HEK293 (cell line): ENCODE measurements around the gene CRYGN.

ENCODE experiments used
- CTCF ChIA-PET: fragments of 350-600 bp; formaldehyde crosslinking; extraction: SDS; loops from one replicate; lab custom pipeline; 2021; ENCODE audit warnings: antibody characterized with exemption; lab: Yijun Ruan, JAX
- POLR2A ChIA-PET: fragments of 300-600 bp; formaldehyde crosslinking; extraction: SDS; loops from one replicate; lab custom pipeline; 2020; ENCODE audit warnings: antibody characterized with exemption, inconsistent platforms; lab: Yijun Ruan, JAX
- H3K27ac ChIP-seq: fragments of 200-500 bp; sonication (Bioruptor generic); 2 replicates; pipeline ENCODE4 v1.5.1; 2014; ENCODE audit warnings: low read depth, low read length, control low read depth, inconsistent platforms; ENCODE audit errors: extremely low read depth
- H3K36me3 ChIP-seq, 2 experiments: fragments of 200-500 bp in 1 of 2; sonication (Bioruptor generic) in 1 of 2; 1 replicate in 1 of 2; 2 replicates in 1 of 2; pipeline ENCODE4 v1.5.1; 2014 to 2017; ENCODE audit warnings: inconsistent platforms in 2 of 2, low read length in 2 of 2; ENCODE audit not compliant: control insufficient read depth in 2 of 2, insufficient read depth in 1 of 2
- H3K4me1 ChIP-seq: fragments of 200-500 bp; sonication (Bioruptor generic); 2 replicates; pipeline ENCODE4 v1.5.1; 2014; ENCODE audit warnings: mild to moderate bottlenecking, low read length, inconsistent platforms; ENCODE audit not compliant: control insufficient read depth, insufficient read depth
- H3K4me3 ChIP-seq: 2 replicates; pipeline ENCODE4 v1.5.1; 2011; ENCODE audit warnings: low read depth, mild to moderate bottlenecking, control low read depth, low read length, moderate library complexity
- H3K9me3 ChIP-seq: fragments of 200-500 bp; sonication (Bioruptor generic); 2 replicates; pipeline ENCODE4 v1.5.1; 2014; ENCODE audit warnings: low read depth, low read length, inconsistent platforms; ENCODE audit not compliant: control insufficient read depth, insufficient read depth
- GLIS1 ChIP-seq: fragments of 450-650 bp; formaldehyde crosslinking; IDR thresholded peaks from 2 replicates; pipeline ENCODE4 v1.5.1; 2016; ENCODE audit warnings: missing biosample characterization, missing genetic modification characterization
- KLF9 ChIP-seq: fragments of 450-650 bp; formaldehyde crosslinking; IDR thresholded peaks from 2 replicates; pipeline ENCODE4 v1.5.1; 2016; ENCODE audit warnings: missing biosample characterization, missing genetic modification characterization, low read depth
- MYNN ChIP-seq: fragments of 450-650 bp; formaldehyde crosslinking; IDR thresholded peaks from 2 replicates; pipeline ENCODE4 v1.5.1; 2016; ENCODE audit warnings: missing biosample characterization, missing genetic modification characterization, borderline replicate concordance
- OSR2 ChIP-seq: fragments of 450-650 bp; formaldehyde crosslinking; IDR thresholded peaks from 2 replicates; pipeline ENCODE4 v1.5.1; 2016; ENCODE audit warnings: missing biosample characterization, missing genetic modification characterization
- PRDM10 ChIP-seq: fragments of 450-650 bp; formaldehyde crosslinking; IDR thresholded peaks from 2 replicates; pipeline ENCODE4 v1.5.1; 2016; ENCODE audit warnings: missing biosample characterization, missing genetic modification characterization
- SP2 ChIP-seq: fragments of 450-650 bp; formaldehyde crosslinking; IDR thresholded peaks from 2 replicates; pipeline ENCODE4 v1.5.1; 2016; ENCODE audit warnings: missing biosample characterization, missing genetic modification characterization
- ZBTB44 ChIP-seq: fragments of 450-650 bp; IDR thresholded peaks from 2 replicates; pipeline ENCODE4 v1.5.1; 2018; ENCODE audit warnings: missing biosample characterization, mild to moderate bottlenecking, missing genetic modification characterization
- ZBTB48 ChIP-seq: fragments of 450-650 bp; formaldehyde crosslinking; IDR thresholded peaks from 2 replicates; pipeline ENCODE4 v1.5.1; 2016; ENCODE audit warnings: missing biosample characterization, missing genetic modification characterization
- ZBTB6 ChIP-seq: fragments of 450-650 bp; formaldehyde crosslinking; IDR thresholded peaks from 2 replicates; pipeline ENCODE4 v1.5.1; 2017; ENCODE audit warnings: missing biosample characterization, missing genetic modification characterization
- ZFP41 ChIP-seq: fragments of 450-650 bp; formaldehyde crosslinking; IDR thresholded peaks from 2 replicates; pipeline ENCODE4 v1.5.1; 2016; ENCODE audit warnings: missing biosample characterization, missing genetic modification characterization, borderline replicate concordance
- ZIC2 ChIP-seq: fragments of 450-650 bp; formaldehyde crosslinking; IDR thresholded peaks from 2 replicates; pipeline ENCODE4 v1.5.1; 2016; ENCODE audit warnings: missing biosample characterization, missing genetic modification characterization
- ZNF140 ChIP-seq: fragments of 450-650 bp; formaldehyde crosslinking; IDR thresholded peaks from 2 replicates; pipeline ENCODE4 v1.5.1; 2016; ENCODE audit warnings: missing biosample characterization, missing genetic modification characterization
- ZNF2 ChIP-seq: fragments of 450-650 bp; formaldehyde crosslinking; IDR thresholded peaks from 2 replicates; pipeline ENCODE4 v1.5.1; 2016; ENCODE audit warnings: missing biosample characterization, missing genetic modification characterization
- ZNF292 ChIP-seq: fragments of 450-650 bp; formaldehyde crosslinking; IDR thresholded peaks from 2 replicates; pipeline ENCODE4 v1.5.1; 2016; ENCODE audit warnings: low read depth, missing biosample characterization, missing genetic modification characterization, borderline replicate concordance
- ZNF335 ChIP-seq: fragments of 450-650 bp; formaldehyde crosslinking; conservative IDR thresholded peaks from 2 replicates; pipeline ENCODE4 v1.5.1; 2016; ENCODE audit warnings: missing biosample characterization, missing genetic modification characterization
- ZNF416 ChIP-seq: fragments of 450-650 bp; formaldehyde crosslinking; IDR thresholded peaks from 2 replicates; pipeline ENCODE4 v1.5.1; 2016; ENCODE audit warnings: missing biosample characterization, missing genetic modification characterization
- ZNF423 ChIP-seq: fragments of 450-650 bp; formaldehyde crosslinking; IDR thresholded peaks from 2 replicates; pipeline ENCODE4 v1.5.1; 2016; ENCODE audit warnings: missing biosample characterization, missing genetic modification characterization
- ZNF48 ChIP-seq: fragments of 450-650 bp; formaldehyde crosslinking; IDR thresholded peaks from 2 replicates; pipeline ENCODE4 v1.5.1; 2016; ENCODE audit warnings: missing biosample characterization, missing genetic modification characterization
- ZNF514 ChIP-seq: fragments of 450-650 bp; formaldehyde crosslinking; IDR thresholded peaks from 2 replicates; pipeline ENCODE4 v1.5.1; 2016; ENCODE audit warnings: missing biosample characterization, missing genetic modification characterization
- ZNF558 ChIP-seq: fragments of 450-650 bp; formaldehyde crosslinking; IDR thresholded peaks from 2 replicates; pipeline ENCODE4 v1.5.1; 2016; ENCODE audit warnings: missing biosample characterization, missing genetic modification characterization
- ZNF585B ChIP-seq: fragments of 450-650 bp; formaldehyde crosslinking; IDR thresholded peaks from 2 replicates; pipeline ENCODE4 v1.5.1; 2016; ENCODE audit warnings: missing biosample characterization, missing genetic modification characterization
- ZNF600 ChIP-seq: fragments of 450-650 bp; formaldehyde crosslinking; IDR thresholded peaks from 2 replicates; pipeline ENCODE4 v1.5.1; 2016; ENCODE audit warnings: missing biosample characterization, missing genetic modification characterization
- ZNF629 ChIP-seq: fragments of 450-650 bp; formaldehyde crosslinking; IDR thresholded peaks from 2 replicates; pipeline ENCODE4 v1.5.1; 2017; ENCODE audit warnings: missing biosample characterization, missing genetic modification characterization
- ZNF639 ChIP-seq: fragments of 450-650 bp; formaldehyde crosslinking; IDR thresholded peaks from 2 replicates; pipeline ENCODE4 v1.5.1; 2016; ENCODE audit warnings: missing biosample characterization, missing genetic modification characterization
- ZNF660 ChIP-seq: fragments of 450-650 bp; IDR thresholded peaks from 2 replicates; pipeline ENCODE4 v1.5.1; 2018; ENCODE audit warnings: missing biosample characterization, mild to moderate bottlenecking, missing genetic modification characterization
- ZNF701 ChIP-seq: fragments of 450-650 bp; formaldehyde crosslinking; IDR thresholded peaks from 2 replicates; pipeline ENCODE4 v1.5.1; 2016; ENCODE audit warnings: missing biosample characterization, missing genetic modification characterization
- ZNF768 ChIP-seq: fragments of 450-650 bp; formaldehyde crosslinking; IDR thresholded peaks from 2 replicates; pipeline ENCODE4 v1.5.1; 2018; ENCODE audit warnings: missing biosample characterization, mild to moderate bottlenecking, missing genetic modification characterization
- ZNF777 ChIP-seq: fragments of 450-650 bp; formaldehyde crosslinking; IDR thresholded peaks from 2 replicates; pipeline ENCODE4 v1.5.1; 2017; ENCODE audit warnings: missing biosample characterization, missing genetic modification characterization, borderline replicate concordance
- ZNF792 ChIP-seq: fragments of 450-650 bp; formaldehyde crosslinking; IDR thresholded peaks from 2 replicates; pipeline ENCODE4 v1.5.1; 2016; ENCODE audit warnings: missing biosample characterization, missing genetic modification characterization
- ZSCAN4 ChIP-seq: fragments of 450-650 bp; formaldehyde crosslinking; IDR thresholded peaks from 2 replicates; pipeline ENCODE4 v1.5.1; 2017; ENCODE audit warnings: missing biosample characterization, missing genetic modification characterization

CRYGN gene

GRCh38 chr7:151429560-151430331, 10.2 kb downstream of the CRYGN start:
- ChIA-PET POLR2A (no interaction called here), CTCF (interaction anchor here (0.7 kb wide), 1 partner anchor 332 kb away, joined by 3 read pairs; no protein-coding TSS in a partner anchor)
- H3K4me1 ChIP-seq = peaks cover 24% of the 10 kb centered on the region
- no peak overlapping the region for H3K4me3 ChIP-seq
- H3K27ac ChIP-seq = no peak overlapping the region
- no peaks in the 10 kb centered on the region for H3K36me3 ChIP-seq
- H3K9me3 ChIP-seq = no peaks in the 10 kb centered on the region
- TF ChIP-seq ZFP41 (tag by site-specific recombination) (no peak), ZNF2 (tag by site-specific recombination) (no peak), ZBTB44 (tag by site-specific recombination) (0 out of 2 replicates have a peak, but pooled peaks have one; percentile 57), KLF9 (tag by site-specific recombination) (no peak), ZNF585B (tag by site-specific recombination) (no peak), GLIS1 (peak; percentile 85), ZNF514 (tag by site-specific recombination) (no peak), ZIC2 (peak; percentile 65), OSR2 (tag by site-specific recombination) (0 out of 2 replicates have a peak, but pooled peaks have one; percentile 12), ZNF558 (tag by site-specific recombination) (no peak), ZNF140 (tag by site-specific recombination) (no peak), MYNN (tag by site-specific recombination) (no peak), ZBTB48 (no peak), ZBTB6 (tag by site-specific recombination) (no peak), ZNF335 (tag by site-specific recombination) (no peak), ZNF768 (peak; percentile 75), ZNF48 (tag by site-specific recombination) (no peak), SP2 (no peak), ZSCAN4 (tag by site-specific recombination) (no peak), ZNF777 (no peak), ZNF629 (tag by site-specific recombination) (peak; percentile 40; the same call in 1 of the 2 replicates), ZNF792 (tag by site-specific recombination) (0 out of 2 replicates have a peak, but pooled peaks have one; percentile 5), ZNF423 (tag by site-specific recombination) (peak; percentile 30; the same call in 1 of the 2 replicates), ZNF701 (no peak), ZNF660 (tag by site-specific recombination) (0 out of 2 replicates have a peak, but pooled peaks have one; percentile 10), PRDM10 (tag by site-specific recombination) (0 out of 2 replicates have a peak, but pooled peaks have one; percentile 11), ZNF416 (no peak), ZNF292 (tag by site-specific recombination) (no peak), ZNF600 (tag by site-specific recombination) (peak; percentile 69), ZNF639 (no peak)
